Measurements from ENCODE around the gene CRYBB1.

GRCh38 chr22:26615149-26615548 lies 2.7 kb downstream of the CRYBB1 start:
- no peak for TF ChIP-seq POLR2A (IDR thresholded peaks at IDR 0.05)
- TF ChIP-seq CTCF (IDR thresholded peaks at IDR 0.05), result no peak
- no peak for TF ChIP-seq EP300 (IDR thresholded peaks at IDR 0.05; ENCODE audit: low read depth)
- peak in 1 of 3 donors; percentile 53 for TF ChIP-seq POLR2AphosphoS5 (IDR thresholded peaks at IDR 0.05)

All from transverse colon (tissue), 4 donors.